GM23248 (cell line): ENCODE data around the gene H1-8. TPM values are rescaled to one million over a fixed set of nuclear protein-coding genes. Genes with fewer than 3 reads are reported as not detected.
"Not testable (repeated sequence)": the region's sequence is repeated elsewhere in the genome, so short reads cannot be mapped to it uniquely, and the experiment has no call there.

Experiments
- DNase-seq: peaks from one replicate; pipeline ENCODE4 v3.0.0-alpha.2; 2015
- H2AFZ ChIP-seq: fragments of 200-600 bp; sonication (generic); 2 replicates; pipeline ENCODE4 v1.6.1; 2016; ENCODE audit warnings: antibody characterized with exemption
- H3F3A ChIP-seq: fragments of 200-600 bp; sonication (generic); 2 replicates; pipeline ENCODE4 v1.6.1; 2016; ENCODE audit warnings: mild to moderate bottlenecking, antibody characterized with exemption, mixed run types; ENCODE audit not compliant: insufficient read depth
- H3K27ac ChIP-seq: fragments of 200-600 bp; sonication (generic); 2 replicates; pipeline ENCODE4 v1.5.1; 2016; ENCODE audit warnings: mild to moderate bottlenecking
- H3K27me3 ChIP-seq: fragments of 200-600 bp; sonication (generic); replicated peaks from 2 replicates; pipeline ENCODE4 v1.6.1; 2016; ENCODE audit warnings: mild to moderate bottlenecking; ENCODE audit not compliant: insufficient read depth
- H3K36me3 ChIP-seq: fragments of 200-600 bp; sonication (generic); 2 replicates; pipeline ENCODE4 v1.6.1; 2016; ENCODE audit warnings: low read depth, mild to moderate bottlenecking
- H3K4me1 ChIP-seq: fragments of 200-600 bp; sonication (generic); 2 replicates; pipeline ENCODE4 v1.6.1; 2016; ENCODE audit warnings: mild to moderate bottlenecking; ENCODE audit not compliant: insufficient read depth
- H3K4me2 ChIP-seq: fragments of 200-600 bp; sonication (generic); one replicate; pipeline ENCODE4 v1.6.1; 2016; ENCODE audit warnings: mild to moderate bottlenecking; ENCODE audit not compliant: unreplicated experiment
- H3K4me3 ChIP-seq: fragments of 200-600 bp; sonication (generic); 2 replicates; pipeline ENCODE4 v1.5.1; 2016; ENCODE audit warnings: mild to moderate bottlenecking
- H3K79me2 ChIP-seq: fragments of 200-600 bp; sonication (generic); 2 replicates; pipeline ENCODE4 v1.6.1; 2016; ENCODE audit warnings: mild to moderate bottlenecking; ENCODE audit not compliant: insufficient read depth
- H3K9ac ChIP-seq: fragments of 200-600 bp; sonication (generic); 2 replicates; pipeline ENCODE4 v1.6.1; 2016; ENCODE audit warnings: mild to moderate bottlenecking
- H3K9me2 ChIP-seq: fragments of 200-600 bp; sonication (generic); 2 replicates; pipeline ENCODE4 v1.6.1; 2016; ENCODE audit warnings: mixed run types, mild to moderate bottlenecking, moderate library complexity; ENCODE audit not compliant: insufficient read depth
- H3K9me3 ChIP-seq: fragments of 200-600 bp; sonication (generic); one replicate; pipeline ENCODE4 v1.6.1; 2017; ENCODE audit warnings: low read depth
- H4K20me1 ChIP-seq: fragments of 200-600 bp; sonication (generic); 2 replicates; pipeline ENCODE4 v1.6.0; 2016; ENCODE audit not compliant: insufficient read depth
- EZH2 ChIP-seq: fragments of 200-600 bp; sonication (generic); IDR thresholded peaks from 2 replicates; pipeline ENCODE4 v1.6.1; 2018; ENCODE audit warnings: antibody characterized with exemption, mild to moderate bottlenecking; ENCODE audit not compliant: insufficient read depth, poor library complexity, severe bottlenecking
- EZH2phosphoT487 ChIP-seq: fragments of 200-600 bp; sonication (generic); IDR thresholded peaks from 2 replicates; pipeline ENCODE4 v1.6.1; 2018; ENCODE audit warnings: antibody characterized with exemption, moderate library complexity, mild to moderate bottlenecking, low read depth; ENCODE audit not compliant: insufficient read depth
- WGBS, 2 experiments: methylation state at CpG; one replicate each; pipeline ENCODE4 v1.1.6; 2015 to 2017; ENCODE audit warnings: low lambda C conversion rate in 2 of 2, low coverage in 1 of 2; ENCODE audit errors: missing lambda C conversion rate in 2 of 2; 5-methylcytosine and 5-hydroxymethylcytosine counted together
- in situ Hi-C: fragments of 300-500 bp; cut with MboI; formaldehyde crosslinking; loops from 2 replicates; pipeline ENCODE4 v1.15.0; 2020
- polyA plus RNA-seq: library from polyadenylated mRNA; unstranded; fragments of >200 nt; fragmentation: Nextera tagmentation; extraction: Ambion mirVana; gene quantifications from 2 replicates; pipeline ENCODE4 v1.2.1, GENCODE V29; 2016
- total RNA-seq: library from RNA; depleted of rRNA; stranded (reverse); fragments of >200 nt; shearing (Covaris generic); gene quantifications from 2 replicates; pipeline ENCODE4 v1.2.3, GENCODE V29; 2014

The H1-8 gene
- total and polyA plus RNA-seq, 2 experiments from 2014 or later = not detected

DNA sequence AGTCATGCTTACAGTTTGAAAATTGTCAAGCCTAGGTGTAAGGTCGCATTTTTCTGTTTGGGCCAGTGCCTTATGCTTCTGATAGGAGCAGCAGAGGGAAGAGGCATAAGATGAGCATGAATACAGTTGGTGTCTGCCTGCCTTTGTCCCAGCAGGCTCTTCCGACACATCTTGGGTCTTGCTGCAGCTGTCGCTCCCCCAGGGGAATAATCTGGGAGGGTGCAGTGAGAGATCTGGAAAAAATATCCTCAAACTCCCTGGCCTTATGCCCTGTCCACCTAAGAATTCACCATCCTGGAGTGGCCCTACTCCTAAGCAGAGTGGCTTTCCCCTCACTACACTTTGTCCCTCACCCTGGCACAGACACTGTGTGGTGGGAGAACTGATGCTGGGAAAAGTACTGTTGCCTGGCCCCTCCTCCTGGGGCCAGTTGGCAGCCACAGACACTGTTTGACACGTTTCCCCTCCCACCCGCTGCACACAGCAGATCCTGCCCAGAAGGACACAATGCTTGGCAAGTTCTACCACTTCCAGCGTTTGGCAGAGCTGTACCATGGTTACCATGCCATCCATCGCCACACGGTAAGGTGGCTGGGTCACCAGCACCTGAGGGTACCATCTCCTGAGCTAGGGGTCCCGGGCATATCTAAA lies 35.7 kb upstream of the H1-8 start:
- WGBS, 2 experiments = 84% methylated on average over 9 of the region's 9 CpGs
- in situ Hi-C loops = no loop called here
- Histone ChIP-seq H3K9me3 (no peaks in the 10 kb centered on the region), H3K36me3 (no peaks in the 10 kb centered on the region), H3K4me1 (no peaks in the 10 kb centered on the region), H3K27me3 (no peaks in the 10 kb centered on the region), H3K27ac (no peak overlapping the region), H4K20me1 (no peaks in the 10 kb centered on the region), H3K79me2 (no peaks in the 10 kb centered on the region), H2AFZ (no peak overlapping the region), H3K4me2 (no peak overlapping the region), H3K9me2 (no peaks in the 10 kb centered on the region), H3F3A (no peaks in the 10 kb centered on the region), H3K9ac (no peak overlapping the region), H3K4me3 (no peak overlapping the region)
- DNase-seq = no peak
- TF ChIP-seq EZH2phosphoT487 (no peak), EZH2 (no peak)

- in situ Hi-C loops = no loop called here
- H3K9me2 ChIP-seq = no peaks in the 10 kb centered on the region
- no peak overlapping the region for H3K9ac ChIP-seq
- H3K4me3 ChIP-seq = no peak overlapping the region
- TF ChIP-seq EZH2phosphoT487 (no peak), EZH2 (no peak)
- no peak for DNase-seq
- H3K4me2 ChIP-seq = no peak overlapping the region
- no peaks in the 10 kb centered on the region for H3K4me1 ChIP-seq
- H3K27ac ChIP-seq = no peak overlapping the region
- H3K9me3 ChIP-seq = no peaks in the 10 kb centered on the region
- H3F3A ChIP-seq = no peaks in the 10 kb centered on the region
- H2AFZ ChIP-seq = no peak overlapping the region
- H3K79me2 ChIP-seq = no peaks in the 10 kb centered on the region
- no peaks in the 10 kb centered on the region for H3K27me3 ChIP-seq
- H3K36me3 ChIP-seq = no peaks in the 10 kb centered on the region
- H4K20me1 ChIP-seq = no peaks in the 10 kb centered on the region
These were observed 30.4 kb upstream of the H1-8 start for GRCh38 chr3:129512595-129512994.

DNA sequence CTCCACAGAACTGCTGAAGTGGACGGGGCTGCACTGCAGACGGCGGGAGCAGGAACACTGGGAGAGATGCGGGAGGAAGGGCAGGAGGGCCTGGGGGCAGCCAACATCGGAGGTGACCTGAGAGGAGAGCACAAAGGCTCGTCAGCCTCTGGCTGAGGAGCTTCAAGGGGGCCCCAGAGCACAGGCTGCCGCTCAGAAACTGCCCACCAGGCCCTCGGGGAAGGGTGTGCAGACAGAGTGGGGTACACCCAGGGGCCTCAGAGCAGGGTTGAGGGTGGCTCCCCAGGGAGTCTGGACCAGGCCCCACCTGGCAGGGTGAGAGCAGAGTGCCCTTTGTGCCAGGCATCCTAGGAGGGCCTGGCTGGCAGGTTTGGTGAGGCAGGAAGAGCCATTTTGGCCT lies 29.3 kb upstream of the H1-8 start:
- H3K4me2 ChIP-seq = no peak overlapping the region
- H3K36me3 ChIP-seq = no peaks in the 10 kb centered on the region
- WGBS, 2 experiments = 89 to 90% methylated on average over 7 to 8 of the region's 8 CpGs
- in situ Hi-C loops = no loop called here
- TF ChIP-seq EZH2 (no peak), EZH2phosphoT487 (no peak)
- no peaks in the 10 kb centered on the region for H4K20me1 ChIP-seq
- H3K79me2 ChIP-seq = no peaks in the 10 kb centered on the region
- H3K4me3 ChIP-seq = no peak overlapping the region
- H3K4me1 ChIP-seq = no peaks in the 10 kb centered on the region
- H3K9me3 ChIP-seq = no peaks in the 10 kb centered on the region
- H2AFZ ChIP-seq = no peak overlapping the region
- no peaks in the 10 kb centered on the region for H3K27me3 ChIP-seq
- no peak for DNase-seq
- H3K27ac ChIP-seq = no peak overlapping the region
- H3F3A ChIP-seq = no peaks in the 10 kb centered on the region
- no peaks in the 10 kb centered on the region for H3K9me2 ChIP-seq
- H3K9ac ChIP-seq = no peak overlapping the region

GRCh38 chr3:129514110-129514509 lies 28.9 kb upstream of the H1-8 start:
- TF ChIP-seq EZH2 (no peak), EZH2phosphoT487 (no peak)
- no peak for DNase-seq
- WGBS, 2 experiments = 85 to 90% methylated on average over 10 of the region's 10 CpGs
- in situ Hi-C loops = no loop called here
- Histone ChIP-seq H3K27ac (no peak overlapping the region), H3K4me1 (no peaks in the 10 kb centered on the region), H3K4me3 (no peak overlapping the region), H3K27me3 (no peaks in the 10 kb centered on the region), H3F3A (no peaks in the 10 kb centered on the region), H3K9me2 (no peaks in the 10 kb centered on the region), H4K20me1 (no peaks in the 10 kb centered on the region), H2AFZ (no peak overlapping the region), H3K79me2 (no peaks in the 10 kb centered on the region), H3K9ac (no peak overlapping the region), H3K9me3 (no peaks in the 10 kb centered on the region), H3K4me2 (no peak overlapping the region), H3K36me3 (no peaks in the 10 kb centered on the region)

- H3K4me2 ChIP-seq = no peak overlapping the region
- H3K4me3 ChIP-seq = no peak overlapping the region
- no peaks in the 10 kb centered on the region for H4K20me1 ChIP-seq
- TF ChIP-seq EZH2 = no peak
- no peak for TF ChIP-seq EZH2phosphoT487
- in situ Hi-C loops = no loop called here
- no peak for DNase-seq
- WGBS, 2 experiments = 87 to 89% methylated on average over 4 to 6 of the region's 6 CpGs
- no peak overlapping the region for H2AFZ ChIP-seq
- no peak overlapping the region for H3K27ac ChIP-seq
- H3K9me2 ChIP-seq = no peaks in the 10 kb centered on the region
- no peak overlapping the region for H3K9ac ChIP-seq
- H3K27me3 ChIP-seq = no peaks in the 10 kb centered on the region
- H3K79me2 ChIP-seq = no peaks in the 10 kb centered on the region
- H3F3A ChIP-seq = no peaks in the 10 kb centered on the region
- no peaks in the 10 kb centered on the region for H3K36me3 ChIP-seq
- no peaks in the 10 kb centered on the region for H3K4me1 ChIP-seq
- no peaks in the 10 kb centered on the region for H3K9me3 ChIP-seq
These were observed 28.4 kb upstream of the H1-8 start for GRCh38 chr3:129514563-129514962.

DNA sequence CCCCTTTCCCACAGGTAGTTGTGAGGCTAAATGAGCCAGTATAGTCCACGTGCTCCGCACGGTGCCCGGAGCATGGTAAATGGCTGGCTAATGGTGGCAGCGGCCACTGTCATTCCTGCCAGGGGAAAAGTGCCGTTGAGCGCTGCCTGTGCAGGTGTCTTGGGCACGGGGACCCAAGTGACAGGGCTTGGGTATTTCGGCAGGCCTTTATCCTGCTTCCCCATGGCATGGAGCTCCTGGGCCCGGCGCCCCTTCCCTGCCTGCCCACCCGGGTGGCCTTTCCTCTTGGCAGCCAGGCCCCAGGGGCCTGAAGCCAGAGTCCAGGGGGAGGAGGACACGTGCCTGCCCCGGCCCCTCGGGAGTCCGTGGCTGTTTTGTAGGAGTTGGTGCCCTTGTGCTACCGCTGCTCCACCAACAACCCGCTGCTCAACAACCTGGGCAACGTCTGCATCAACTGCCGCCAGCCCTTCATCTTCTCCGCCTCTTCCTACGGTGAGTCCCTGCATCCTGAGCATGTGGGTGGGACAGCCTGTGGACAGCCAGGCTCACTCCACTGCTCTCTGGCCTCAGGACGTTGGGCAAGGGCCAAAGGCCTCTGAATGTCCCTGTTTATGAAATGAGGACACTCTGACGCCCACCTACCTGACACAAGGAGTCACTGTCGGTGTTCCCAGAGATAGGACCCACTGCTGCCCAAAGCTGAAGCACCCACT lies 27.7 kb upstream of the H1-8 start:
- H3K27me3 ChIP-seq, H3K79me2 ChIP-seq, H3K9ac ChIP-seq, DNase-seq, H3K4me1 ChIP-seq, H2AFZ ChIP-seq, in situ Hi-C loops, H3K9me3 ChIP-seq, H4K20me1 ChIP-seq, H3K36me3 ChIP-seq, H3K4me2 ChIP-seq, H3K9me2 ChIP-seq, H3F3A ChIP-seq, H3K27ac ChIP-seq, H3K4me3 ChIP-seq: not testable (repeated sequence)
- 88 to 89% methylated on average over 17 to 22 of the region's 25 CpGs for WGBS, 2 experiments
